WTC11 (cell line): Measurements from ENCODE around the gene SPINK1.

Experiments
- MXD4 ChIP-seq: fragments of 250-450 bp; sonication (Bioruptor Pico); IDR thresholded peaks from 2 replicates; pipeline ENCODE4 v1.8.0; 2021; ENCODE audit warnings: mild to moderate bottlenecking, moderate library complexity, borderline replicate concordance
- NR3C1 ChIP-seq: sonication (generic); formaldehyde crosslinking; conservative IDR thresholded peaks from 2 replicates; pipeline ENCODE4 v1.8.1; 2023; ENCODE audit warnings: low read depth, mild to moderate bottlenecking, missing genetic modification reagents
- SMAD3 ChIP-seq: sonication (generic); formaldehyde crosslinking; IDR thresholded peaks from 2 replicates; pipeline ENCODE4 v1.8.0; 2022; ENCODE audit warnings: missing genetic modification reagents, mild to moderate bottlenecking, borderline replicate concordance
- SP1 ChIP-seq: sonication (generic); formaldehyde crosslinking; conservative IDR thresholded peaks from 2 replicates; pipeline ENCODE4 v1.8.1; 2022; ENCODE audit warnings: missing genetic modification reagents
- ZNF121 ChIP-seq: sonication (generic); formaldehyde crosslinking; IDR thresholded peaks from 2 replicates; pipeline ENCODE4 v1.8.0; 2023; ENCODE audit warnings: missing genetic modification reagents
- TF ChIP-seq, protein P1 (sequence below): sonication (generic); formaldehyde crosslinking; IDR thresholded peaks from 2 replicates; pipeline ENCODE4 v1.8.0; 2022; ENCODE audit warnings: mild to moderate bottlenecking, missing genetic modification reagents
- TF ChIP-seq, protein P2 (sequence below): fragments of 200-600 bp; IDR thresholded peaks from 2 replicates; pipeline ENCODE4 v1.8.0; 2022; ENCODE audit warnings: antibody characterized with exemption
- TF ChIP-seq, protein P3 (sequence below): sonication (generic); formaldehyde crosslinking; IDR thresholded peaks from 2 replicates; pipeline ENCODE4 v1.8.0; 2023; ENCODE audit warnings: mild to moderate bottlenecking, missing genetic modification reagents
- TF ChIP-seq, protein P4 (sequence below): sonication (generic); formaldehyde crosslinking; IDR thresholded peaks from 2 replicates; pipeline ENCODE4 v1.8.1; 2022; ENCODE audit warnings: low read depth, missing genetic modification reagents, borderline replicate concordance
- TF ChIP-seq, protein P5 (sequence below): sonication (generic); formaldehyde crosslinking; IDR thresholded peaks from 2 replicates; pipeline ENCODE4 v1.8.1; 2023; ENCODE audit warnings: mild to moderate bottlenecking, missing genetic modification reagents, moderate library complexity

DNA sequence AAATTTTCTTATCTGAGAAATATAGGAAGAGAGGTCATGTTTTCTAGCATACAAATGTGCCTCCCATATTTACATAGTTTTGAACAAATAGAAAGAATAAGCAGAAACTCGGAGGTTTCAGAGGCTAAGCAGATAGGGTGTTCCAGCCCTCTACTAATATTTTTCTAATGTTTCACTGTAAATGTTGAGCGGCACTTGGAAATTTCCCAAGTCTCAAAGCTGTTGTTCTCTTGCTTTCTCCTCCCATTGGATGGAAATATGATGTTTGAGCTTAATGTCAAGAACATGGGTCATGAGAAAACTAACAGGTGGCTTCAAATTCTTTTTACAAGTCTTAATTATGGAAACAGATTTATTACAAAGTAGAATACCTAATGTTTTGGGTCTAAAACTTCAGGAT is 5.1 kb downstream of the SPINK1 start:
- TF ChIP-seq, protein P1, sequence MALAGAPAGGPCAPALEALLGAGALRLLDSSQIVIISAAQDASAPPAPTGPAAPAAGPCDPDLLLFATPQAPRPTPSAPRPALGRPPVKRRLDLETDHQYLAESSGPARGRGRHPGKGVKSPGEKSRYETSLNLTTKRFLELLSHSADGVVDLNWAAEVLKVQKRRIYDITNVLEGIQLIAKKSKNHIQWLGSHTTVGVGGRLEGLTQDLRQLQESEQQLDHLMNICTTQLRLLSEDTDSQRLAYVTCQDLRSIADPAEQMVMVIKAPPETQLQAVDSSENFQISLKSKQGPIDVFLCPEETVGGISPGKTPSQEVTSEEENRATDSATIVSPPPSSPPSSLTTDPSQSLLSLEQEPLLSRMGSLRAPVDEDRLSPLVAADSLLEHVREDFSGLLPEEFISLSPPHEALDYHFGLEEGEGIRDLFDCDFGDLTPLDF (CRISPR knock-in tag): no peak
- TF ChIP-seq, protein P2, sequence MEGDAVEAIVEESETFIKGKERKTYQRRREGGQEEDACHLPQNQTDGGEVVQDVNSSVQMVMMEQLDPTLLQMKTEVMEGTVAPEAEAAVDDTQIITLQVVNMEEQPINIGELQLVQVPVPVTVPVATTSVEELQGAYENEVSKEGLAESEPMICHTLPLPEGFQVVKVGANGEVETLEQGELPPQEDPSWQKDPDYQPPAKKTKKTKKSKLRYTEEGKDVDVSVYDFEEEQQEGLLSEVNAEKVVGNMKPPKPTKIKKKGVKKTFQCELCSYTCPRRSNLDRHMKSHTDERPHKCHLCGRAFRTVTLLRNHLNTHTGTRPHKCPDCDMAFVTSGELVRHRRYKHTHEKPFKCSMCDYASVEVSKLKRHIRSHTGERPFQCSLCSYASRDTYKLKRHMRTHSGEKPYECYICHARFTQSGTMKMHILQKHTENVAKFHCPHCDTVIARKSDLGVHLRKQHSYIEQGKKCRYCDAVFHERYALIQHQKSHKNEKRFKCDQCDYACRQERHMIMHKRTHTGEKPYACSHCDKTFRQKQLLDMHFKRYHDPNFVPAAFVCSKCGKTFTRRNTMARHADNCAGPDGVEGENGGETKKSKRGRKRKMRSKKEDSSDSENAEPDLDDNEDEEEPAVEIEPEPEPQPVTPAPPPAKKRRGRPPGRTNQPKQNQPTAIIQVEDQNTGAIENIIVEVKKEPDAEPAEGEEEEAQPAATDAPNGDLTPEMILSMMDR: no peak
- TF ChIP-seq, protein P3, sequence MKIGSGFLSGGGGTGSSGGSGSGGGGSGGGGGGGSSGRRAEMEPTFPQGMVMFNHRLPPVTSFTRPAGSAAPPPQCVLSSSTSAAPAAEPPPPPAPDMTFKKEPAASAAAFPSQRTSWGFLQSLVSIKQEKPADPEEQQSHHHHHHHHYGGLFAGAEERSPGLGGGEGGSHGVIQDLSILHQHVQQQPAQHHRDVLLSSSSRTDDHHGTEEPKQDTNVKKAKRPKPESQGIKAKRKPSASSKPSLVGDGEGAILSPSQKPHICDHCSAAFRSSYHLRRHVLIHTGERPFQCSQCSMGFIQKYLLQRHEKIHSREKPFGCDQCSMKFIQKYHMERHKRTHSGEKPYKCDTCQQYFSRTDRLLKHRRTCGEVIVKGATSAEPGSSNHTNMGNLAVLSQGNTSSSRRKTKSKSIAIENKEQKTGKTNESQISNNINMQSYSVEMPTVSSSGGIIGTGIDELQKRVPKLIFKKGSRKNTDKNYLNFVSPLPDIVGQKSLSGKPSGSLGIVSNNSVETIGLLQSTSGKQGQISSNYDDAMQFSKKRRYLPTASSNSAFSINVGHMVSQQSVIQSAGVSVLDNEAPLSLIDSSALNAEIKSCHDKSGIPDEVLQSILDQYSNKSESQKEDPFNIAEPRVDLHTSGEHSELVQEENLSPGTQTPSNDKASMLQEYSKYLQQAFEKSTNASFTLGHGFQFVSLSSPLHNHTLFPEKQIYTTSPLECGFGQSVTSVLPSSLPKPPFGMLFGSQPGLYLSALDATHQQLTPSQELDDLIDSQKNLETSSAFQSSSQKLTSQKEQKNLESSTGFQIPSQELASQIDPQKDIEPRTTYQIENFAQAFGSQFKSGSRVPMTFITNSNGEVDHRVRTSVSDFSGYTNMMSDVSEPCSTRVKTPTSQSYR (CRISPR knock-in tag): no peak
- TF ChIP-seq, protein P4, sequence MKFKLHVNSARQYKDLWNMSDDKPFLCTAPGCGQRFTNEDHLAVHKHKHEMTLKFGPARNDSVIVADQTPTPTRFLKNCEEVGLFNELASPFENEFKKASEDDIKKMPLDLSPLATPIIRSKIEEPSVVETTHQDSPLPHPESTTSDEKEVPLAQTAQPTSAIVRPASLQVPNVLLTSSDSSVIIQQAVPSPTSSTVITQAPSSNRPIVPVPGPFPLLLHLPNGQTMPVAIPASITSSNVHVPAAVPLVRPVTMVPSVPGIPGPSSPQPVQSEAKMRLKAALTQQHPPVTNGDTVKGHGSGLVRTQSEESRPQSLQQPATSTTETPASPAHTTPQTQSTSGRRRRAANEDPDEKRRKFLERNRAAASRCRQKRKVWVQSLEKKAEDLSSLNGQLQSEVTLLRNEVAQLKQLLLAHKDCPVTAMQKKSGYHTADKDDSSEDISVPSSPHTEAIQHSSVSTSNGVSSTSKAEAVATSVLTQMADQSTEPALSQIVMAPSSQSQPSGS (CRISPR knock-in tag): no peak
- TF ChIP-seq NR3C1 (CRISPR knock-in tag) (no peak), SP1 (CRISPR knock-in tag) (no peak), SMAD3 (no peak), MXD4 (no peak), ZNF121 (CRISPR knock-in tag) (no peak)
- TF ChIP-seq, protein P5, sequence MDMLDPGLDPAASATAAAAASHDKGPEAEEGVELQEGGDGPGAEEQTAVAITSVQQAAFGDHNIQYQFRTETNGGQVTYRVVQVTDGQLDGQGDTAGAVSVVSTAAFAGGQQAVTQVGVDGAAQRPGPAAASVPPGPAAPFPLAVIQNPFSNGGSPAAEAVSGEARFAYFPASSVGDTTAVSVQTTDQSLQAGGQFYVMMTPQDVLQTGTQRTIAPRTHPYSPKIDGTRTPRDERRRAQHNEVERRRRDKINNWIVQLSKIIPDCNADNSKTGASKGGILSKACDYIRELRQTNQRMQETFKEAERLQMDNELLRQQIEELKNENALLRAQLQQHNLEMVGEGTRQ (CRISPR knock-in tag): no peak
